ENCODE results near the gene PLCB1.
"Not testable (repeated sequence)": the region's sequence is repeated elsewhere in the genome, so short reads cannot be mapped to it uniquely, and the experiment has no call there.

Gene PLCB1

GRCh38 chr20:8156235-8157079 is 24.4 kb downstream of the PLCB1 start:
- DNase-seq = peak; percentile 19

- DNase-seq = not testable (repeated sequence)
These were observed 27.2 kb downstream of the PLCB1 start for GRCh38 chr20:8159217-8159616.

- DNase-seq = peak; percentile 27
These were observed 29.4 kb downstream of the PLCB1 start for GRCh38 chr20:8161264-8162071.

DNA sequence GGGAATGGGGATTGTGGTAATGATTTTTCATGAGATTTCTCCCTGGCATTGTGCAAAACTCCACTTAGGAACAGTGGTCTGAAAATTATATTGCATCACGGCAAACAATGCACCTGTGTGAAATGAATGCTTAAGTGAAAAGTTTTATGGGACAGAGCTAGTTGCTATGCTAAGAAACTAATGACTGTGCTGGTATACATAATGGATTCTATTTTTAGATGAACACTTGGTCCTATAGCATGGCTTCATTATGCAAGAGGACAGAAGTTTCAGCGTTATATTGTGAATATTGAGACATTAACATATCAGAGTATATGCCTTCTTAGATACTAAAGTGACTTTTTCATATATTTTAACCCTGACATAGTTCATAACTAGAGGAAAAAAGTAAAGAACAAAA is 30.5 kb downstream of the PLCB1 start:
- DNase-seq = no peak

DNA sequence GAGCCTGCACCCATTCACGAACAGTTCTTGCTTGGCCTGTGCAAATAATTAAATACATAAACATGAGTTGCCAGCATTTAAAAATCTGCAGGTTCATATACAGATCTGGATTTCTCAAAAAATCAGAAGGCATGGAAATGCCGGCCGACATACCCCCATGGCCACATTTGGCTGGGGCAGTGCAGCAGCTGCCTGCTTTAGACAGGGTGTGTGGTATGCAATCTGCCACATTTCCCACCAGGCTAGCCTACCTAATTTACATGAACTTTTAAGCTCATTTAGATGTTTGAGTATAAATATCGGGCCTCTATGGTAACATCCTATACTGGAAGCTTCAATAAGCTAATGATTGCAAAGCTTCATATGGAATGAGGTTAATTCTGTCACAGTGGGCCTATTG is 31.5 kb downstream of the PLCB1 start:
- no peak for DNase-seq

GRCh38 chr20:8166730-8167129 is 34.7 kb downstream of the PLCB1 start:
- DNase-seq = no peak

GRCh38 chr20:8168785-8169288 is 36.8 kb downstream of the PLCB1 start:
- no peak for DNase-seq

GRCh38 chr20:8170921-8171320 is 38.9 kb downstream of the PLCB1 start:
- no peak for DNase-seq

DNA sequence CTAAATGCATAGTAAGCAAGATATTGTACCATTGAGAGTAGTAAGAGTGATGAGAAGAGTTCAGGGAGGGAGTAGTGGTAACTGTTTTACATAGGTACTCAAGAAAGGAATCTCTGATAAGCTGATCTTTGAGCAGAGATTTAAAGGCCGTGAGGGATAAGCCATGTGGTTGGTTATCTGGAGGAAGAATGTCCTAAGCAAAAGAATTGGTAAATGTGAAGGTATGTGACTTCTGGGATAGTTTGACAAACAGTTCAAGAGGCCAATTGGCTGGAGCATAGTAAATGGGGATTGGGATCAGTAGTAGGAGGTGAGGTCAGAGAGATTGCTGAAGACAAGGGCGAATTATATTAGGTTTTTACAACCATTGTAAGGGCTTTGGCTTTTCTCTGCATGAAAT is 40.1 kb downstream of the PLCB1 start:
- DNase-seq = no peak

- DNase-seq = no peak
These were observed 43.9 kb downstream of the PLCB1 start for GRCh38 chr20:8175741-8176675.

DNA sequence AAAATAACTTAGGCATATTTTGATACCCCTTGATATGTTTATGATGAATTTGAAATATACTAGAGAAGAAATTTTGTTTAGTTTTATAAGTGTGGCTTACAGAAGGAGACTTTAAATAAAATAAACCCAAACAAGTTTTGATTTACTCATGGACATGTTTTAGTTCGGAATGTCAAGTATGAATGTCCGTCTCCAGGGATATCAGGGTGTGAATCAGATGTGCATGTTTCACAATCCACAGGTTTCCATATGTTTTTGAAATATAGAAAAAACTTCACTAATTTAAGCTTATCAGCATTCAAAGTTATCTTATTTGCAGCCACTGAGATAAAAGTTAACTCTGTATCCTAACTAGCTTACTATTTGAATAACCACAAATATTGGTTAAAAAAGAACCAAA is 51.5 kb downstream of the PLCB1 start:
- peak; percentile 45 for DNase-seq

DNA sequence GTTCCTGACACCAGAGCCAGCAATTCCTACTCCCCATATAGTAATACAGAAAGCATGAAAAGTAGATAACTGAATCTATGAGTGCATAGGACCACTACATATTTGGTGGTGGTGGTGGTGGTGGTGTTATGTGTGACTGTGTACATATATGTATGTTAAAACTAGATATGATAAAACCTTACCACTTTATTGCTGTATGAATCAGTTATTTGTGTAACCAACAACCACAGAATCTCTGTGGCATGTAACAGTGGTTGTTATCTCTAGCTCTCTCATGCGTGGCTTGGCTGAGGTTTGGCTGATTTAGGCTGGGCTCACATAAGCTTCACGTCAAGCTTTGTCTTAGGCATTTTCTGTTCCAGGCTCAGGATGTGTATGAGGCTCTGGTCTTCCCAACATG is 55.7 kb downstream of the PLCB1 start:
- peak; percentile 42 for DNase-seq

DNA sequence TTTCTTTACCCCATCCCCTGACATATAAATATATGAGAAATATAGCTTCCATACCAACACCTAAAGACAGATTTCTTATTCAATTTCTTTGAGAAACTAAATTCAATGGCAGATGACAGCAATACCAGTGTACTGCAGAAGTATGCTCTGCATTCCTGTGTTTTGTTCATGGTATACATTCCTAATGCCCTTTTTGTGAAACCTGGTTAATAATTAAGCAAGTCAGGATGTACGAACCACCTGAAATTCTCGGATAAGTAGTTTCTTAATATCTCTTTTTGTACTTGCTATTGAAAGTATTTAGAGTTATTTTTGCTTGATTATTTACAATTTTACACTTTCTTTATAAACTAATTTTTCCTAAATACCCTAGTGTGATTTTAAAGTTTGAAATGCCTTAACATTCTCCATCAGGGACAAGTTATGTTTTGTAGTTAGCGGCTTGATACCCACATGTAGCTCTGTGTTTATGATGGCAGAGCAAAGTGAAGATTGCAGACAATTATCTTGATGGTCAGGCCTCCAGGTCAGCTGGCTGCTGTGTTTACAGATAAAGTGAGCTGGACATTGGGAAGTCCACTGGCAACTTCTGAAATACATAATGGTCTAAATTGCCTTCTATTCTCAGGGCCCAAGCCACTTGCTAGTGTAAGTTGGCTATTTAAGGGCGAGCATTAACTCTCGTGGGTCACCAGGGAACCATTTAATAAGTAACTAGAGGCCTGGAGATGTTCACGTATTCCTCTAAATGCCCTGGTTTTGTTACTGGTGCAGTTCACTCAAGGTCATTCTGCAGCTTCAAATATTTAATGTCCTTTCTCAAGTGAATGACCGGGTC is 58.2 kb downstream of the PLCB1 start:
- DNase-seq = no peak

DNA sequence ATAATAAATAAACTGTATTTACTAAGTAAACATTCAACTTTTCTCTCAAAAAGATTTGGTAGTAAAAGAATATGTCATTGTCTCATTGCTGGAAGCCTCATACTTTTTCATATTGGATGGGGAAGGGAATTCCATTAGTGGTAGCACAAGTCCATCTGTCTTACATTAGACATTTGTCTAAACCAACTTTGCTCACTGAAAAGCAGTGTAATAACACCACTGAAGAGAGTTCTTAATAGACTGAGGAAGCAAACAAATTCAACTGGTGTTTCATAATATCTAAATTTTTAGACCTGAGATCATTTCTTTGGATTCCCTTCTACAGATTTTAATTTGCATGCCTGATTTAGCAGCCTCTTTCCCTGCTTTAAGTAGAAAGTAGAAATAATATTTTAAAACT is 62.7 kb downstream of the PLCB1 start:
- DNase-seq = peak; percentile 54

- DNase-seq = no peak
These were observed 64.0 kb downstream of the PLCB1 start for GRCh38 chr20:8196096-8196495.

DNA sequence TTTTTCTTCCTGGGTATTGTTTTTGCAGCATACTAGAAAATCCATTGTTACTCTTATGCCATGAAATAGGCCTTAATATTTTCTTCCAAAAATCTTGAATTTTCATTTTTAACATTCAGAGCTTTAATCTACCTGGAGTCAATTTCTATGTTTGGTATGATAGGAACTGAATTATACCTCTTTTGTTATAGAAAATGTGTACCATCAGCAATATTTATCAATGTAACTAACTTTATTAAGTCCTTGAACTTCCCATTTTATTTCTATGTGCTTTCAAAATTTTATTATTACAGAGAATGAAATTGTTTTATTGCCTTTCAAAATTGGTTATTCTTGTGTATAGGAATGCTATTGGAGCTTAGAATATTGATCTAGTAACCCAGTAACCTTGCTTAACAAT is 68.2 kb downstream of the PLCB1 start:
- no peak for DNase-seq

DNA sequence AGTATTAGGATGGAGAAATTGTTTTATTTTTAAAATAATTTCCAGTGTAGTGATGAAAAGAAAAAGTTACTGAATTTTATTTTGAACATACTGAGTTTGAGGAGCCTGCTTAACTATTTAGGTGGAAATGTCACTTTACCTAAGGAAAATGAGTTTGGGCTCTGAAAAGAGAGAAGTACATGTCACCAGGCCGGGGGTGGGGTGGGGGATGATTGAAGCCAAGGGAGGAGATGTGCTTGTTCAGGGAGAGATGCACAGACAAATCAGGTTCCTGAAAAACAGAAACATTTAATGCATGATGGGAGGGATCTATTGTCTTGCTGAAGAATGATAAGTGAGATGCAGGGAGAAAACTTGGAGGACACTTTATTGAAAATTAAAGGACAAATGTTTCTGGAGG is 71.3 kb downstream of the PLCB1 start:
- DNase-seq = no peak

DNA sequence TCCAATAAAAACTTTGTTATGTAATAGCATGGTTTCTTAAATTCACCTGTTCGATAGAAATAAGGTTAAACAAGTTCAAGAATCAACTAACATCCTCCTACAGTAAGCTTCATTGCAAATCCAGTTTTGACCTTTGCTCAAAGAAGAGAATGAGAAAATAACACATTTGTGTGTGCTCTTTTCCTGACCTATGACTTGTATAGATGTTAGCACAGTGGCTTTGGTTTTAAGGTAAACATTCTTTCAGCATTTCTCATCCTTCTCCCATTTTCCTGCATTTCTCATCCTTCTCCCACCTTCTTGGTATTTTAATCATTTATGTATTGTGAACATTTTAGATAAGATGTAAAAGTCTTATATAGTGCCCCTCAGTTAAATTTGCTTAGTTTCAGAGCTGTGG is 73.9 kb downstream of the PLCB1 start:
- DNase-seq = no peak

DNA sequence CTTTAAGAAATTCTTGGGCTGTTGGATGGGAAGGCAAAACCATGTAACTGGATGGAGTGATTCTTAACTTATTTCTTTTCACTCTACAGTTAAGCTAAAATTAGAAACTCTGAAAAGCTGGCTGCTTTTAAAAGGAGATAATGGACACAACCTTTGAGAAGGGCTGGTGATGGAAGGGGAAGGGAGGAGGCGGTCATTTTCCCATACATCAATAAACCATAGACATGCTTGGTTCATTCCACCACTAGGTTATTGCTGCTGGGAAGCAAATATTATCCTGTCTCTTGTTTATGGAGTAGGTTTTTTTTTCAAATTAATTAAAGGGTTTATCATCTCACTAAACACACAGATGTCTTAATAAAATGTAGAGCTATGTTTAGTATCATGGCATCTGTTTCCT is 76.2 kb downstream of the PLCB1 start:
- DNase-seq = no peak

DNA sequence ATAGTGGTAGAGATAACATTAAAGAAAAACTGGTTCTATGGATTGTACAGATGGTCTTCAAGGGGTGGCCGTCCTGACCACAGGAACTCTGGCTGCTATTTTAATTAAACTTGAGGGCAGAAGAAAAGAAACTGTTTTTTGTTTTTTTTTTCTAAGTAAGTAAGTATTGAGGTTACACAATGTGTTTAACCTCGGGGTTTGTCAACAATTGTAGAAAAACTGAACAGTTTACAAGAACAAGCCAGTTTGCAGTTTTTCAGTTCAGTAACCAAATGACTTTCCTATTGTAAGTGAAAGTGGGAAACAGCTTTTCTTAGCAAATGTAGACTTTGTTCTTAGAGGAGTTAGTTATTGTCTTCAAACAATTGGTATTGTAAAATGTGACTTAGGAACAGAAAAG is 77.0 kb downstream of the PLCB1 start:
- DNase-seq = peak; percentile 36

- no peak for DNase-seq
These were observed 78.7 kb downstream of the PLCB1 start for GRCh38 chr20:8210749-8211148.

DNA sequence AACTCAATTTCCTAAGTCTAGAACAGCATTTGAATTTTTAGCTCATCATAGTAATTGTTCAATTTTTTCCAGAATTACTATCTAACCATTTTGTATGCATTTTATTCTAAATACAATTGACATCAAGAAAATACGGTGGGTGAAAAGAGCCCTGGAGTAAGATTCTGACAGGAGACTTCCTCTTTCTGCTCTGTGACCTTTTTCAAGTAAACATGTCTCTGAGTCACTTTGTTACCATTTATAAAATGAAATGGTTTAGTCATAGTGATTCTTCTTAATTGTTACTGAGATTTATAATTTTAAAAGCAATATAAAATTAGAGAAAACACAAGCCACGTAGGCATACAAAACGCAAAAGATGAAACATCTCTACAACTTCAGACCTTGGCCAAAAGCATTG is 80.2 kb downstream of the PLCB1 start:
- no peak for DNase-seq

All from fibroblast of skin of abdomen (primary cell).